CD4-positive, alpha-beta T cell (primary cell): ENCODE data around the gene CDH18. TPM values are rescaled to one million over a fixed set of nuclear protein-coding genes. Genes with fewer than 3 reads are reported as not detected.

Source experiments
- ATAC-seq: fragments of 200-7000 bp; cut with Tn5 transposase; one replicate; pipeline ENCODE4 v1.10.0; 2022; ENCODE audit warnings: mild to moderate bottlenecking; ENCODE audit not compliant: poor library complexity
- CTCF ChIA-PET: fragments of 350-600 bp; sonication (Branson Sonifier 250); formaldehyde crosslinking; loops from one replicate; lab custom pipeline; 2021; ENCODE audit warnings: antibody characterized with exemption, inconsistent platforms; lab: Charles Lee
- POLR2A ChIA-PET: fragments of 350-600 bp; sonication (Branson Sonifier 250); formaldehyde crosslinking; loops from one replicate; lab custom pipeline; 2021; ENCODE audit warnings: antibody characterized with exemption, inconsistent platforms; lab: Charles Lee
- DNase-seq, 14 experiments: peaks; one replicate each; pipeline ENCODE4 v3.0.0-alpha.2; 2013 to 2020; ENCODE audit warnings: mixed read lengths in 2 of 14
- H3K27ac ChIP-seq, 2 donors: one replicate each; pipeline versions ENCODE4 v1.5.1 to v1.7.0; 2013; ENCODE audit warnings: low read length in 2 of 2, low read depth in 1 of 2, mild to moderate bottlenecking in 1 of 2
- H3K27me3 ChIP-seq, 2 experiments: 1 replicate in 1 of 2; 2 replicates in 1 of 2; pipeline versions ENCODE4 v1.6.1 to v1.7.0; 2013; ENCODE audit warnings: low read length in 2 of 2, control low read depth in 1 of 2, mild to moderate bottlenecking in 1 of 2, moderate library complexity in 1 of 2; ENCODE audit not compliant: insufficient read depth in 2 of 2, control insufficient read depth in 1 of 2
- H3K36me3 ChIP-seq: one replicate; pipeline ENCODE4 v1.6.1; 2013; ENCODE audit warnings: low read length, control low read depth; ENCODE audit not compliant: insufficient read depth
- H3K4me1 ChIP-seq: one replicate; pipeline ENCODE4 v1.6.1; 2013; ENCODE audit warnings: low read length, control low read depth; ENCODE audit not compliant: insufficient read depth
- H3K4me3 ChIP-seq: one replicate; pipeline ENCODE4 v1.5.1; 2013; ENCODE audit warnings: mild to moderate bottlenecking, low read length, moderate library complexity
- H3K9me3 ChIP-seq, 2 experiments: 1 replicate in 1 of 2; 2 replicates in 1 of 2; pipeline versions ENCODE4 v1.6.1 to v1.7.0; 2013; ENCODE audit warnings: low read length in 2 of 2, mild to moderate bottlenecking in 2 of 2, control low read depth in 1 of 2, moderate library complexity in 1 of 2; ENCODE audit not compliant: control insufficient read depth in 1 of 2, insufficient read depth in 1 of 2
- H3K27ac Mint-ChIP-seq: one replicate; pipeline ENCODE4 v1.8.0; 2020; ENCODE audit warnings: mixed read lengths
- H3K27me3 Mint-ChIP-seq: one replicate; pipeline ENCODE4 v1.8.0; 2021; ENCODE audit warnings: mixed read lengths
- H3K36me3 Mint-ChIP-seq: one replicate; pipeline ENCODE4 v1.8.0; 2021; ENCODE audit warnings: low read depth, mixed read lengths
- H3K4me1 Mint-ChIP-seq: one replicate; pipeline ENCODE4 v1.8.0; 2021; ENCODE audit warnings: low read depth, mixed read lengths
- H3K4me3 Mint-ChIP-seq: one replicate; pipeline ENCODE4 v1.8.0; 2020; ENCODE audit warnings: mild to moderate bottlenecking, mixed read lengths
- H3K9me3 Mint-ChIP-seq: one replicate; pipeline ENCODE4 v1.8.0; 2020; ENCODE audit warnings: mixed read lengths
- intact Hi-C, 2 experiments: fragments of 100-400 bp; cut with DNase I in 1 of 2; cut with micrococcal nuclease in 1 of 2; formaldehyde crosslinking; loops; one replicate each; pipeline versions ENCODE4 v1.15.1 to v1.9.0; 2023 to 2025; cut with DNase I, micrococcal nuclease
- total RNA-seq, 174 experiments: library from RNA in 2 of 174; stranded (reverse) in 2 of 174; gene quantifications; one replicate each; pipeline ENCODE4 v1.2.3 and lab custom pipeline; 2021 to 2026
- TF ChIP-seq, protein P1 (sequence below): fragments of 200-600 bp; IDR thresholded peaks from one replicate; pipeline ENCODE4 v1.8.0; 2022; ENCODE audit warnings: antibody characterized with exemption, mild to moderate bottlenecking

The CDH18 gene
- total RNA-seq, 2 experiments from 2014 or later = not detected

DNA sequence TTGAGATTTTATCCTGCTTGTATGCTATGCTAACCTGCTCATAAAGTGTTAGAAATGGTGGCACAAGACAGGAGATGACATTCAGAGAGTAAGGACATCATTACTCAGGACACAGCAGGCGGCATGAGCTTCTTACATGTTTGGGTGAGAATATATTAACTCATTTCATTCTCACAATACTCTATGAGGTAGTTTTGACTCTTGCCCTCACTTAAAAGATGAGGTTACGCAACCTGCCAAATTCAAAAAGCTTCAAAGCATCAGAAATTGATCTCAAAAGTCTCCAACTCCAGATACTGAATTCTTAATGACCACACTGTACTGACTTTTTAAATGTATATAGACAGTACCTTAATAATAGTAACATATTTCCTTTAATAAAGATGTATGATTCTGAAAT lies 60.8 kb downstream of the CDH18 start:
- no peak overlapping the region for H3K4me3 ChIP-seq
- ChIA-PET POLR2A (no interaction called here), CTCF (no interaction called here)
- H3K27ac ChIP-seq = no peak overlapping the region
- no peaks in the 10 kb centered on the region for H3K27me3 ChIP-seq
- Mint-ChIP-seq H3K9me3 (peaks cover 5% of the 10 kb centered on the region), H3K36me3 (no peaks in the 10 kb centered on the region), H3K27ac (no peak overlapping the region), H3K4me3 (no peak overlapping the region), H3K4me1 (no peaks in the 10 kb centered on the region), H3K27me3 (no peaks in the 10 kb centered on the region)
- no peak for ATAC-seq
- no peak for DNase-seq
- TF ChIP-seq, protein P1, sequence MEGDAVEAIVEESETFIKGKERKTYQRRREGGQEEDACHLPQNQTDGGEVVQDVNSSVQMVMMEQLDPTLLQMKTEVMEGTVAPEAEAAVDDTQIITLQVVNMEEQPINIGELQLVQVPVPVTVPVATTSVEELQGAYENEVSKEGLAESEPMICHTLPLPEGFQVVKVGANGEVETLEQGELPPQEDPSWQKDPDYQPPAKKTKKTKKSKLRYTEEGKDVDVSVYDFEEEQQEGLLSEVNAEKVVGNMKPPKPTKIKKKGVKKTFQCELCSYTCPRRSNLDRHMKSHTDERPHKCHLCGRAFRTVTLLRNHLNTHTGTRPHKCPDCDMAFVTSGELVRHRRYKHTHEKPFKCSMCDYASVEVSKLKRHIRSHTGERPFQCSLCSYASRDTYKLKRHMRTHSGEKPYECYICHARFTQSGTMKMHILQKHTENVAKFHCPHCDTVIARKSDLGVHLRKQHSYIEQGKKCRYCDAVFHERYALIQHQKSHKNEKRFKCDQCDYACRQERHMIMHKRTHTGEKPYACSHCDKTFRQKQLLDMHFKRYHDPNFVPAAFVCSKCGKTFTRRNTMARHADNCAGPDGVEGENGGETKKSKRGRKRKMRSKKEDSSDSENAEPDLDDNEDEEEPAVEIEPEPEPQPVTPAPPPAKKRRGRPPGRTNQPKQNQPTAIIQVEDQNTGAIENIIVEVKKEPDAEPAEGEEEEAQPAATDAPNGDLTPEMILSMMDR = no peak
- H3K36me3 ChIP-seq = no peaks in the 10 kb centered on the region
- H3K9me3 ChIP-seq = peaks cover 0 to 8% of the 10 kb centered on the region in 2 experiments
- intact Hi-C loops = no loop called here
- no peaks in the 10 kb centered on the region for H3K4me1 ChIP-seq

DNA sequence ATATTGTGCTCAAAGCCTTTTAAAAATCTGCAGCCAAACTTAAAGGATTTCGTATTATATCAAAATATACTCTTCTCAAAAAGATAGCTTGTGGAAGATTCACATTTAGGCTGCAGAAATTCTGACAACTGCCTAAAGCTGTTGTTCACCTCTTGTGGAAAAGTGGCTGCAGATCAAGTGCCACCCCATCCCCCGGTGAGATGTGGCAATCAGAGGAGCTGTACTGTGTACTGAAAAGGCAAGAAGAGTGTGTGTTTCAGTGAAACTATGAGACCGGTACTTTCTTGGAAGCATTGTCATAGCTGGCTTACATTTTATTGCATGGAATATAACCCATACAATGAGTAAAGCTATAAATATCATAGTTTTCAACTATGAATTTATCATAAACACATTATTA lies 64.3 kb downstream of the CDH18 start:
- TF ChIP-seq, protein P1 = no peak

DNA sequence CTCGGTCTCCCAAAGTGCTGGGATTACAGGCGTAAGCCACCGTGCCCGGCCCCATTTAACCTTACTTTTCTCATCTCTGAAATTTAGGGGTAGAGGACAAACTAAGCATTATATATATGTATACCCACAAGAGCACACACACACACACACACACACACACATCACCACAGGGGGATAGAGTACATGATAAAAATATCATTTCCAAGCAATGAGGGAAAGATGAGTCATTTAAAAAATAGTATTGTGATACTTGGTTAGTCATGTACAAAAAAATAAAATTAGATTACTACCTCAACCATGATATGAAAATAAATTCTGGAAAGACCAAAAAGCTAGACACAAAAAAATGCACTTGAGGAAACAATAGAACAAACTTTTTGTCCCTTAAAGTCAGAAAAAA lies 67.2 kb downstream of the CDH18 start:
- no peaks in the 10 kb centered on the region for H3K27me3 Mint-ChIP-seq
- H3K9me3 ChIP-seq = peaks cover 5 to 16% of the 10 kb centered on the region in 2 experiments
- POLR2A ChIA-PET = no interaction called here
- peaks cover 5% of the 10 kb centered on the region for H3K9me3 Mint-ChIP-seq
- DNase-seq (no peak), ATAC-seq (no peak)
- H3K27ac Mint-ChIP-seq = no peak overlapping the region
- no peak overlapping the region for H3K4me3 Mint-ChIP-seq
- intact Hi-C loops = no loop called here
- no peaks in the 10 kb centered on the region for H3K36me3 ChIP-seq
- H3K4me1 ChIP-seq = no peaks in the 10 kb centered on the region
- TF ChIP-seq, protein P1 = no peak
- no peaks in the 10 kb centered on the region for H3K36me3 Mint-ChIP-seq
- no peak overlapping the region for H3K27ac ChIP-seq
- no peaks in the 10 kb centered on the region for H3K4me1 Mint-ChIP-seq
- no peak overlapping the region for H3K4me3 ChIP-seq
- CTCF ChIA-PET = no interaction called here
- H3K27me3 ChIP-seq = no peaks in the 10 kb centered on the region

More for the DNA sequence above, 64.3 kb downstream of the CDH18 start:
- intact Hi-C loops = no loop called here
- H3K9me3 ChIP-seq = peaks cover 0 to 16% of the 10 kb centered on the region in 2 experiments
- no peak overlapping the region for H3K4me3 ChIP-seq
- no peaks in the 10 kb centered on the region for H3K36me3 ChIP-seq
- H3K27ac Mint-ChIP-seq = no peak overlapping the region
- DNase-seq = no peak
- no peaks in the 10 kb centered on the region for H3K4me1 ChIP-seq
- ChIA-PET CTCF (interaction anchor here (0.5 to 1.1 kb wide), 2 partner anchors 34 to 265 kb away, joined by 3 to 4 read pairs; no protein-coding TSS in a partner anchor), POLR2A (no interaction called here)
- H3K27me3 Mint-ChIP-seq = no peaks in the 10 kb centered on the region
- no peaks in the 10 kb centered on the region for H3K4me1 Mint-ChIP-seq
- H3K36me3 Mint-ChIP-seq = no peaks in the 10 kb centered on the region
- peaks cover 5% of the 10 kb centered on the region for H3K9me3 Mint-ChIP-seq
- H3K27me3 ChIP-seq = no peaks in the 10 kb centered on the region
- no peak for ATAC-seq
- H3K27ac ChIP-seq = no peak overlapping the region
- H3K4me3 Mint-ChIP-seq = no peak overlapping the region
